Measurements from ENCODE around the gene SERPINB10. TPM values are rescaled to one million over a fixed set of nuclear protein-coding genes. Genes with fewer than 3 reads are reported as not detected.

The SERPINB10 gene
- polyA plus RNA-seq, 3 donors: 1.3 to 2.0 (median 1.3) TPM

GRCh38 chr18:63982361-63982760 is 74.6 kb downstream of the SERPINB10 start:
- H3K36me3 Mint-ChIP-seq: peaks cover 72 to 91% of the 10 kb centered on the region in 2 donors
- DNase-seq: no peak
- H3K27ac ChIP-seq (ENCODE audit: low read depth in 1 of 2, low read length in 2 of 2): peak overlapping the region in 1 of 2 donors; percentile 71
- no CpG with 5 or more reads among the region's 3 CpGs for WGBS (ENCODE audit: insufficient coverage)
- H3K9me3 ChIP-seq (replicated peaks in 1 of 2; ENCODE audit: control insufficient read depth in 1 of 2, insufficient read depth in 1 of 2, low read length in 2 of 2): no peaks in the 10 kb centered on the region
- H3K4me3 Mint-ChIP-seq: no peak overlapping the region
- H3K4me1 ChIP-seq (ENCODE audit: control insufficient read depth in 1 of 2, insufficient read depth in 2 of 2, low read length in 2 of 2): peaks cover 49 to 53% of the 10 kb centered on the region in 2 donors
- no peaks in the 10 kb centered on the region for H3K27me3 ChIP-seq (ENCODE audit: control insufficient read depth in 2 of 2, insufficient read depth in 2 of 2, low read length in 2 of 2)
- H3K27me3 Mint-ChIP-seq (ENCODE audit: low read depth in 3 of 3): peaks cover 0 to 2% (median 0%) of the 10 kb centered on the region in 3 donors
- peak overlapping the region in 5 of 7 donors; percentile 32 to 85 (median 69) for H3K27ac Mint-ChIP-seq
- peaks cover 67 to 87% of the 10 kb centered on the region in 2 donors for H3K36me3 ChIP-seq (replicated peaks in 1 of 2; ENCODE audit: control insufficient read depth in 1 of 2, insufficient read depth in 2 of 2, low read length in 2 of 2)
- no peak overlapping the region for H3K9ac ChIP-seq (ENCODE audit: insufficient read depth, low read length, poor library complexity, severe bottlenecking)
- H4K20me1 ChIP-seq (ENCODE audit: insufficient read depth, low read length): peaks cover 72% of the 10 kb centered on the region
- no peaks in the 10 kb centered on the region for H3K9me3 Mint-ChIP-seq
- no peak overlapping the region for H3K4me3 ChIP-seq (replicated peaks in 1 of 3; ENCODE audit: low read depth in 2 of 3, low read length in 3 of 3)
- peaks cover 86% of the 10 kb centered on the region for H3K79me2 ChIP-seq (ENCODE audit: insufficient read depth, low read length)
- no peak overlapping the region for H3K4me2 ChIP-seq (replicated peaks; ENCODE audit: extremely low read depth, low read length, poor library complexity, severe bottlenecking)
- TF ChIP-seq CTCF (IDR thresholded peaks at IDR 0.05): no peak
- H3K4me1 Mint-ChIP-seq: peaks cover 55% of the 10 kb centered on the region
- no peak overlapping the region for H2AFZ ChIP-seq (ENCODE audit: insufficient read depth, low read depth, low read length, poor library complexity, severe bottlenecking)
- intact Hi-C loops (cut with micrococcal nuclease): no loop called here

Other genes with a start within 250 kb of the SERPINB10 start
- not detected for gene SERPINB3, start 246.1 kb upstream of the SERPINB10 start, polyA plus RNA-seq
- not detected for gene SERPINB11, start 205.0 kb upstream of the SERPINB10 start, polyA plus RNA-seq
- gene SERPINB7, start 132.5 kb upstream of the SERPINB10 start, polyA plus RNA-seq: not detected
- 10 to 100 TPM; 14.3 to 60.9 (median 19.9) TPM for gene SERPINB2, start 20.3 kb upstream of the SERPINB10 start, polyA plus RNA-seq
- not detected for gene HMSD, start 41.3 kb downstream of the SERPINB10 start, polyA plus RNA-seq
- gene SERPINB8, start 62.1 kb downstream of the SERPINB10 start, polyA plus RNA-seq: 100 to 1,000 TPM in 2 of 3 donors, 10 to 100 TPM in 1; 30.3 to 141 (median 115) TPM
- not detected for gene LINC00305, start 241.1 kb downstream of the SERPINB10 start, polyA plus RNA-seq